Ishikawa (cell line): ENCODE measurements around the gene TRIM38.

Experiments
- CEBPB ChIP-seq: IDR thresholded peaks from 2 replicates; pipeline ENCODE4 v1.6.1; 2012
- CREB1 ChIP-seq: IDR thresholded peaks from 2 replicates; pipeline ENCODE4 v1.6.1; 2012; ENCODE audit warnings: low read depth
- EGR1 ChIP-seq: IDR thresholded peaks from 2 replicates; pipeline ENCODE4 v1.6.1; 2012
- EP300 ChIP-seq: IDR thresholded peaks from 2 replicates; pipeline ENCODE4 v1.6.1; 2012; ENCODE audit warnings: borderline replicate concordance
- FOXM1 ChIP-seq: IDR thresholded peaks from 2 replicates; pipeline ENCODE4 v1.6.1; 2012; ENCODE audit warnings: low read depth, borderline replicate concordance
- MAX ChIP-seq: IDR thresholded peaks from 2 replicates; pipeline ENCODE4 v1.6.1; 2012
- NFIC ChIP-seq: IDR thresholded peaks from 2 replicates; pipeline ENCODE4 v1.6.1; 2012
- RAD21 ChIP-seq: IDR thresholded peaks from 2 replicates; pipeline ENCODE4 v1.6.1; 2012; ENCODE audit warnings: low read depth
- REST ChIP-seq: IDR thresholded peaks from 2 replicates; pipeline ENCODE4 v1.6.1; 2012; ENCODE audit warnings: low read depth, mild to moderate bottlenecking
- TAF1 ChIP-seq: IDR thresholded peaks from 2 replicates; pipeline ENCODE4 v1.6.1; 2012; ENCODE audit warnings: low read depth, mild to moderate bottlenecking
- TCF12 ChIP-seq: IDR thresholded peaks from 2 replicates; pipeline ENCODE4 v1.6.1; 2012; ENCODE audit warnings: low read depth
- TEAD4 ChIP-seq: IDR thresholded peaks from 2 replicates; pipeline ENCODE4 v1.6.1; 2012
- USF1 ChIP-seq: IDR thresholded peaks from 2 replicates; pipeline ENCODE4 v1.6.1; 2012
- YY1 ChIP-seq: IDR thresholded peaks from 2 replicates; pipeline ENCODE4 v1.6.1; 2012; ENCODE audit warnings: low read depth
- ZBTB7A ChIP-seq: IDR thresholded peaks from 2 replicates; pipeline ENCODE4 v1.6.1; 2012; ENCODE audit warnings: low read depth

The TRIM38 gene

DNA sequence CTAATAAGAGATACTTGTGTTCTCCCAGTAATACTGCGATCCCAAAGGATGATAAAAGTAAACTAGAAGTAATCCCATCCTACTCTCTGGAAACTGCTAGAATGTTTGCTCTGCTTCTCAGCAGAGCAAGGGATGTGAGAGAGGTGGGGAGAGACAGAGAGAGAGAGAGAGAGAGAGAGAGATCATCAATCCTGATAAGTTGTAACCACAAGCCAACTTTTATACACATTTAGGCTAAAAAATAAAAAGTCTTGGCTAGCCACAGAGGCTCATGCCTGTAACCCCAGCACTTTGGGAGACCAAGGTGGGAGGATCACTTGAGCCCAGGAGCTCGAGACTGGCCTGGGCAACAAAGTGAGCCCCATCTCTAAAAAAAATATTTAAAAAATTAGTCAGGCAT is 16.0 kb upstream of the TRIM38 start:
- no peak for TF ChIP-seq CREB1
- TF ChIP-seq EP300, result no peak
- no peak for TF ChIP-seq ZBTB7A
- no peak for TF ChIP-seq YY1
- no peak for TF ChIP-seq TAF1
- no peak for TF ChIP-seq TEAD4
- TF ChIP-seq REST, result no peak
- TF ChIP-seq FOXM1, result no peak
- TF ChIP-seq NFIC, result no peak
- no peak for TF ChIP-seq MAX
- no peak for TF ChIP-seq USF1
- no peak for TF ChIP-seq TCF12
- TF ChIP-seq CEBPB, result no peak
- no peak for TF ChIP-seq EGR1
- no peak for TF ChIP-seq RAD21

- TF ChIP-seq EP300, result no peak
- no peak for TF ChIP-seq MAX
These were observed 12.9 kb upstream of the TRIM38 start for GRCh38 chr6:25949695-25950094.

GRCh38 chr6:25950297-25950696 is 12.3 kb upstream of the TRIM38 start:
- TF ChIP-seq EGR1, result no peak
- no peak for TF ChIP-seq MAX
- no peak for TF ChIP-seq YY1
- no peak for TF ChIP-seq REST
- no peak for TF ChIP-seq TEAD4
- TF ChIP-seq CEBPB, result no peak
- TF ChIP-seq EP300, result no peak
- TF ChIP-seq FOXM1, result no peak
- no peak for TF ChIP-seq ZBTB7A
- TF ChIP-seq USF1, result no peak
- no peak for TF ChIP-seq TAF1
- no peak for TF ChIP-seq TCF12
- no peak for TF ChIP-seq CREB1
- TF ChIP-seq RAD21, result no peak
- no peak for TF ChIP-seq NFIC

- TF ChIP-seq TEAD4 (no peak), TAF1 (no peak), USF1 (no peak), ZBTB7A (no peak), TCF12 (no peak), EP300 (no peak), NFIC (no peak), YY1 (no peak), CREB1 (no peak), RAD21 (no peak)
These were observed 11.1 kb upstream of the TRIM38 start for GRCh38 chr6:25951296-25952032.

GRCh38 chr6:25952535-25952934 is 10.1 kb upstream of the TRIM38 start:
- TF ChIP-seq EP300, result no peak
- TF ChIP-seq EGR1, result no peak
- TF ChIP-seq RAD21, result no peak
- TF ChIP-seq CREB1, result no peak
- TF ChIP-seq MAX, result no peak
- no peak for TF ChIP-seq NFIC
- no peak for TF ChIP-seq TEAD4
- TF ChIP-seq CEBPB, result no peak
- TF ChIP-seq ZBTB7A, result no peak
- no peak for TF ChIP-seq FOXM1
- no peak for TF ChIP-seq YY1
- TF ChIP-seq USF1, result no peak
- no peak for TF ChIP-seq REST
